Gastrocnemius medialis (tissue), 4 donors: ENCODE measurements around the gene WFDC1. TPM values are rescaled to one million over a fixed set of nuclear protein-coding genes. Genes with fewer than 3 reads are reported as not detected.

Source experiments
- ATAC-seq, 2 donors: fragments of 150-250 bp; one replicate each; pipeline ENCODE4 v1.9.1; 2016
- DNase-seq, 2 donors: peaks; one replicate each; pipeline ENCODE4 v3.0.0-alpha.2; 2019
- H3K27ac ChIP-seq, 4 donors: fragments of 200-600 bp; sonication (generic); 1 replicate in 1 of 4; 2 replicates in 3 of 4; pipeline ENCODE4 v1.5.1; 2016 to 2018; ENCODE audit warnings: mild to moderate bottlenecking in 2 of 4, moderate library complexity in 1 of 4
- H3K27me3 ChIP-seq, 3 donors: fragments of 200-600 bp; sonication (generic) in 2 of 3; 1 replicate in 1 of 3; 2 replicates in 2 of 3; pipeline versions ENCODE4 v1.5.1 to v1.6.0; 2016 to 2019; ENCODE audit warnings: mild to moderate bottlenecking in 1 of 3, moderate library complexity in 1 of 3
- H3K36me3 ChIP-seq, 2 donors: fragments of 200-600 bp; sonication (generic) in 1 of 2; one replicate each; pipeline ENCODE4 v1.5.1; 2017 to 2018
- H3K4me1 ChIP-seq, 2 donors: fragments of 200-600 bp; sonication (generic) in 1 of 2; one replicate each; pipeline ENCODE4 v1.5.1; 2016 to 2017; ENCODE audit warnings: mild to moderate bottlenecking in 2 of 2
- H3K4me3 ChIP-seq, 4 donors: fragments of 200-600 bp; sonication (generic) in 3 of 4; 1 replicate in 1 of 4; 2 replicates in 3 of 4; pipeline ENCODE4 v1.5.1; 2016 to 2019; ENCODE audit warnings: mild to moderate bottlenecking in 2 of 4
- H3K9me3 ChIP-seq, 3 donors: fragments of 200-600 bp; sonication (generic) in 2 of 3; 1 replicate in 1 of 3; 2 replicates in 2 of 3; pipeline ENCODE4 v1.5.1; 2016 to 2019
- POLR2A ChIP-seq, 2 donors: fragments of 450-650 bp; IDR thresholded peaks; one replicate each; pipeline ENCODE4 v1.6.1; 2017; ENCODE audit warnings: antibody characterized with exemption in 2 of 2, mild to moderate bottlenecking in 2 of 2, moderate library complexity in 2 of 2
- in situ Hi-C, 4 donors: fragments of 200-750 bp; cut with MboI; loops; one replicate each; pipeline versions ENCODE4 v1.15.0 to v1.8.0; 2017; ENCODE audit warnings: low sequenced_read_pairs in 4 of 4
- intact Hi-C: fragments of 100-400 bp; cut with DNase I; formaldehyde crosslinking; loops from one replicate; pipeline ENCODE4 v1.15.1; 2023; ENCODE audit warnings: low total_unique reads
- total RNA-seq, 4 donors: library from RNA; depleted of rRNA; stranded (reverse); fragments of >200 nt; gene quantifications; one replicate each; pipeline versions ENCODE4 v1.1.0 to v1.2.3, GENCODE V29; 2016
- TF ChIP-seq, protein P1 (sequence below), 5 experiments: fragments of 450-650 bp in 3 of 5; fragments of 200-600 bp in 2 of 5; sonication (generic) in 2 of 5; IDR thresholded peaks in 4 of 5; conservative IDR thresholded peaks in 1 of 5; 1 replicate in 4 of 5; 2 replicates in 1 of 5; pipeline ENCODE4 v1.5.1; 2016 to 2019; ENCODE audit warnings: antibody characterized with exemption in 5 of 5, mild to moderate bottlenecking in 3 of 5, moderate library complexity in 3 of 5

The WFDC1 gene
- total RNA-seq, 4 donors from 2014 or later, result 0.40 to 0.68 (median 0.49) TPM; not detected in 1

DNA sequence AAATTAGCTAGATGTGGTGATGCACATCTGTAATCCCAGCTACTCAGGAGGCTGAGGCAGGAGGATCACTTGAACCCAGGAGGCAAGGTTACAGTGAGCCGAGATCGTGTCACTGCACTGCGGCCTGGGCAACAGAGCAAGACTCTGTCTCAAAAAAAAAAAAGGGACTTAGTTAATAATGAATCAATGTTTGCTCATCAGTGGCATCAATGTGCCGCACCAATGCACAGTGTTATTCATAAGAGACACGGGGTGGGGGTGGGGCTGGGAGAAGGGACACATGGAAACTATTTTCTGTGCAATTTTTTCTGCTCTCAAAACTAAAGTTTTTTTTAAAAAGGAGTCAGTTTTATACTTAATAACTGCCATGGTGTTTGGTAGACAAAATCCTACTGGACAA, 66.9 kb downstream of the WFDC1 start:
- TF ChIP-seq, protein P1, sequence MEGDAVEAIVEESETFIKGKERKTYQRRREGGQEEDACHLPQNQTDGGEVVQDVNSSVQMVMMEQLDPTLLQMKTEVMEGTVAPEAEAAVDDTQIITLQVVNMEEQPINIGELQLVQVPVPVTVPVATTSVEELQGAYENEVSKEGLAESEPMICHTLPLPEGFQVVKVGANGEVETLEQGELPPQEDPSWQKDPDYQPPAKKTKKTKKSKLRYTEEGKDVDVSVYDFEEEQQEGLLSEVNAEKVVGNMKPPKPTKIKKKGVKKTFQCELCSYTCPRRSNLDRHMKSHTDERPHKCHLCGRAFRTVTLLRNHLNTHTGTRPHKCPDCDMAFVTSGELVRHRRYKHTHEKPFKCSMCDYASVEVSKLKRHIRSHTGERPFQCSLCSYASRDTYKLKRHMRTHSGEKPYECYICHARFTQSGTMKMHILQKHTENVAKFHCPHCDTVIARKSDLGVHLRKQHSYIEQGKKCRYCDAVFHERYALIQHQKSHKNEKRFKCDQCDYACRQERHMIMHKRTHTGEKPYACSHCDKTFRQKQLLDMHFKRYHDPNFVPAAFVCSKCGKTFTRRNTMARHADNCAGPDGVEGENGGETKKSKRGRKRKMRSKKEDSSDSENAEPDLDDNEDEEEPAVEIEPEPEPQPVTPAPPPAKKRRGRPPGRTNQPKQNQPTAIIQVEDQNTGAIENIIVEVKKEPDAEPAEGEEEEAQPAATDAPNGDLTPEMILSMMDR (IDR thresholded peaks at IDR 0.05 in 4 of 5, conservative IDR thresholded peaks at IDR 0.05 in 1 of 5), result no peak
- no peak for TF ChIP-seq POLR2A (IDR thresholded peaks at IDR 0.05)
- no peaks in the 10 kb centered on the region for H3K9me3 ChIP-seq
- ATAC-seq (no peak), DNase-seq (no peak)
- in situ Hi-C loops (no loop called here), intact Hi-C loops (no loop called here)
- H3K27me3 ChIP-seq, result peaks cover 0 to 4% (median 0%) of the 10 kb centered on the region in 3 donors
- no peaks in the 10 kb centered on the region for H3K36me3 ChIP-seq
- no peak overlapping the region for H3K4me3 ChIP-seq
- H3K4me1 ChIP-seq, result no peaks in the 10 kb centered on the region
- no peak overlapping the region for H3K27ac ChIP-seq

DNA sequence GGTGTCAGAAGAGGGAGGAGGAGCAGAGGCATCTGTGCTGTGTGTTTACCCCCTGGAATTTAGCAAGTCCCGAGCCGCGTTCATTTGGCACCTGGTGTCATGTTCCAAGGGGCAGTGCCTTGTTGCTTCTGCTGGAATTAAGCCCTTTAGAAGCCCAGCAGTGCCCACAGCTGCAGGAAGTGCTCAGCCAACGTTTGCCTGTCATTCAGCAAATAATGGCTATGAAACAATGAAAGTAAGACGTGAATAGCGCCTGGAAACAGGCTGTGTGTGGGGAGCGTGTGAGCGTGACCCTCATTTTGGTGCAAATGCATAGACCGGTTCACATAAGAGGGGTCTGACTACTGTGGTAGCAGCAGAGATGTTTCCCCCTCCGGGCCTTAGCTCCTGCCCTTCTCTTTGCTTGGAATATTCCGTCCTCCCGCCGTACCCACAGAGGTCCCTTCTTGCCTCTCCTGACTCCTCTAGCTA, 67.8 kb downstream of the WFDC1 start:
- intact Hi-C loops (no loop called here), in situ Hi-C loops (no loop called here)
- no peak for DNase-seq

DNA sequence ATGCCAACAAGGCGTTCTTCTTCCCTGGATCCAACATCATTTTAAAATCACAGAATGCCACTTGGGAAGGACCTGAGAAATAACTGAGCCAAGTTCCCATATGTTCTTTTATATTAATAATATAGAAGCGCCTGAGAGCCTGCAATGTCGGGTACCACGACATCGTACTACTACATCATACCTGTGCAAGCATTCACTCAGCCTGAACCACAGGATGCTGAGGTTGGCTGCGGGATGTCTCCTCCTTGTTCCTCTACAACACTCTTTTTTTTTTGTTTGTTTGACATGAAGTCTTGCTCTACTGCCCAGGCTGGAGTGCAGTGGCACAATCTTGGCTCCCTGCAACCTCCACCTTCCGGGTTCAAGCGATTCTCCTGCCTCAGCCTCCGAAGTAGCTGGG, 71.5 kb downstream of the WFDC1 start:
- in situ Hi-C loops (no loop called here), intact Hi-C loops (no loop called here)
- H3K4me1 ChIP-seq, result no peaks in the 10 kb centered on the region
- H3K4me3 ChIP-seq, result no peak overlapping the region
- H3K9me3 ChIP-seq, result no peaks in the 10 kb centered on the region
- H3K27me3 ChIP-seq, result peaks cover 27 to 41% (median 40%) of the 10 kb centered on the region in 3 donors
- H3K27ac ChIP-seq, result no peak overlapping the region
- DNase-seq, result no peak
- no peak for TF ChIP-seq POLR2A (IDR thresholded peaks at IDR 0.05)
- TF ChIP-seq, protein P1 (IDR thresholded peaks at IDR 0.05 in 4 of 5, conservative IDR thresholded peaks at IDR 0.05 in 1 of 5), result no peak
- no peak for ATAC-seq
- H3K36me3 ChIP-seq, result no peaks in the 10 kb centered on the region

More for the DNA sequence above, 67.8 kb downstream of the WFDC1 start:
- H3K9me3 ChIP-seq, result no peaks in the 10 kb centered on the region
- H3K27me3 ChIP-seq, result peaks cover 5 to 13% (median 9%) of the 10 kb centered on the region in 3 donors
- no peak overlapping the region for H3K27ac ChIP-seq
- no peaks in the 10 kb centered on the region for H3K4me1 ChIP-seq
- TF ChIP-seq, protein P1 (IDR thresholded peaks at IDR 0.05 in 4 of 5, conservative IDR thresholded peaks at IDR 0.05 in 1 of 5), result no peak
- TF ChIP-seq POLR2A (IDR thresholded peaks at IDR 0.05), result no peak
- H3K4me3 ChIP-seq, result no peak overlapping the region
- no peaks in the 10 kb centered on the region for H3K36me3 ChIP-seq
- ATAC-seq, result no peak

DNA sequence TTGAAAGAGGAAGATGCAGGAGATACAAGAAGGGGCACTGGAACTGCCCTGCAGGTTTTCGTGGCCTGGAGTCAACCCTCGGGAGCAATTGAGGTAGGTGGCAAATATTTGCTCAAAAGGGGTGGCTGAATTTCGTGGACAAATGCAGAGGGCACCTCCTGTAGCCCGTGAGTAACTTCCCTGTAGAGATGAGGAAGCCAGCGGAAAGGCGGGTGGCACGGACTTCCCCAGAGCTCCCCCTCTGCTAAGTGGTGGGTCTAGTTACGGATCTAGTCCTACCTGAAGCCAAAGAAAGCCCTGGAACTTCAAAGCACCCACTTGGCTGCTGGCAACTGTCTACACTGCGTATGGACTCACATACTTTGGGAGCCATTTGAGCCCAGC, 72.6 kb downstream of the WFDC1 start:
- intact Hi-C loops, result no loop called here
- H3K4me3 ChIP-seq, result no peak overlapping the region
- in situ Hi-C loops, result no loop called here
- DNase-seq (no peak), ATAC-seq (no peak)
- no peaks in the 10 kb centered on the region for H3K9me3 ChIP-seq
- H3K4me1 ChIP-seq, result no peaks in the 10 kb centered on the region
- TF ChIP-seq POLR2A (IDR thresholded peaks at IDR 0.05), result no peak
- TF ChIP-seq, protein P1 (IDR thresholded peaks at IDR 0.05 in 4 of 5, conservative IDR thresholded peaks at IDR 0.05 in 1 of 5), result no peak
- no peaks in the 10 kb centered on the region for H3K36me3 ChIP-seq
- H3K27ac ChIP-seq, result no peak overlapping the region
- H3K27me3 ChIP-seq, result peaks cover 31 to 44% (median 44%) of the 10 kb centered on the region in 3 donors

DNA sequence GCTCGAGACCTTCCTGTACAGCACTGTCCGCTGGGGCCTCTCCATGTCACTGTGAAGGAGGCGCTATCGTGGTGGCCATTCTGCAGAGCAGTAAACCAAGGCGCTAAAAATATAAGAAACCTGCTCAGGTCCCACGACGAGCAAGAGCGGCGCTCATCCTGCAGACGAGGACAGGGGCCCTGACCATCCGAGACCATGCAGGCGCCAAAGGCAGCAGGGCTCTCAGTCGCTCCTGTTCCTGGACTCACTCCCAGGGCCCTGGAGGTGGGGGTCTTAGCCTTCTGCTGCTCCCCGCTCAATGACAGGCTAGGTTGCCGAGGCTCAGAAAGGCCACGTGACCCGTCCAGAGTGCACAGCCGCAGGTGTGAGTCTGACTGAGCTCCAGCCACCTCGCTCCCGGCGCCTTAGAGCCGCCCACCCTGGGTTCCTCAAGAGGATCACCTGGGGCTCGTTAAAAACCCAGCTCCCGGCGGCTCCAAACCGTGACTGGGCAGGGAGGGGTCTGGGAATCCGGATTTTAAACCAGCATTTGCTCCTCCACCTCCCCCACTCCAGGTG, 73.2 kb downstream of the WFDC1 start:
- Histone ChIP-seq H3K4me3 (no peak overlapping the region), H3K36me3 (no peaks in the 10 kb centered on the region), H3K27me3 (peaks cover 31 to 44% (median 44%) of the 10 kb centered on the region in 3 donors), H3K4me1 (no peaks in the 10 kb centered on the region), H3K27ac (no peak overlapping the region), H3K9me3 (no peaks in the 10 kb centered on the region)
- no peak for TF ChIP-seq POLR2A (IDR thresholded peaks at IDR 0.05)
- TF ChIP-seq, protein P1 (IDR thresholded peaks at IDR 0.05 in 4 of 5, conservative IDR thresholded peaks at IDR 0.05 in 1 of 5), result no peak
- in situ Hi-C loops (no loop called here), intact Hi-C loops (no loop called here)
- no peak for DNase-seq
- ATAC-seq, result no peak
